Neural cell (in vitro differentiated cells): ENCODE results near the gene NOG. TPM values are rescaled to one million over a fixed set of nuclear protein-coding genes. Genes with fewer than 3 reads are reported as not detected.

Experiments used
- H2AFZ ChIP-seq: fragments of 200-600, 300-800 bp; sonication (generic), shearing (Covaris generic); 2 replicates; pipeline ENCODE4 v1.6.0; 2014; ENCODE audit warnings: low read depth, mild to moderate bottlenecking, antibody characterized with exemption, low read length, moderate library complexity
- H3F3A ChIP-seq: fragments of 200-600 bp; shearing (Covaris generic); 2 replicates; pipeline ENCODE4 v1.6.1; 2016; ENCODE audit warnings: mild to moderate bottlenecking, moderate library complexity, mixed read lengths, antibody characterized with exemption, low read length; ENCODE audit not compliant: insufficient read depth, poor library complexity, severe bottlenecking
- H3K27ac ChIP-seq: fragments of 200-600, 300-800 bp; sonication (generic), shearing (Covaris generic); 2 replicates; pipeline ENCODE4 v1.5.1; 2014; ENCODE audit warnings: mild to moderate bottlenecking, low read length, moderate library complexity
- H3K27me3 ChIP-seq: fragments of 300-800, 200-600 bp; sonication (generic), shearing (Covaris generic); 2 replicates; pipeline ENCODE4 v1.6.0; 2014; ENCODE audit warnings: mild to moderate bottlenecking, low read depth, low read length, moderate library complexity; ENCODE audit not compliant: insufficient read depth
- H3K36me3 ChIP-seq: fragments of 300-800, 200-600 bp; sonication (generic), shearing (Covaris generic); 2 replicates; pipeline ENCODE4 v1.5.1; 2014; ENCODE audit warnings: mild to moderate bottlenecking, antibody characterized with exemption, low read length, moderate library complexity; ENCODE audit not compliant: insufficient read depth
- H3K4me2 ChIP-seq: fragments of 300-800, 200-600 bp; sonication (generic), shearing (Covaris generic); 2 replicates; pipeline ENCODE4 v1.6.0; 2014; ENCODE audit warnings: mild to moderate bottlenecking, low read length
- H3K4me3 ChIP-seq: fragments of 300-800, 200-600 bp; sonication (generic), shearing (Covaris generic); 2 replicates; pipeline ENCODE4 v1.5.1; 2014; ENCODE audit warnings: mild to moderate bottlenecking, low read length, moderate library complexity
- H3K79me2 ChIP-seq: fragments of 200-600 bp; shearing (Covaris generic); replicated peaks from 2 replicates; pipeline ENCODE4 v1.6.0; 2014; ENCODE audit warnings: mild to moderate bottlenecking, low read length, moderate library complexity; ENCODE audit not compliant: insufficient read depth
- H3K9ac ChIP-seq: fragments of 300-800, 200-600 bp; sonication (generic), shearing (Covaris generic); 2 replicates; pipeline ENCODE4 v1.6.1; 2016; ENCODE audit warnings: mild to moderate bottlenecking, low read length, mixed read lengths
- H3K9me2 ChIP-seq: fragments of 200-600 bp; shearing (Covaris generic); 2 replicates; pipeline ENCODE4 v1.6.1; 2016; ENCODE audit warnings: mild to moderate bottlenecking, low read length, mixed read lengths; ENCODE audit not compliant: insufficient read depth
- H3K9me3 ChIP-seq: fragments of 200-600, 300-800 bp; sonication (generic), shearing (Covaris generic); 2 replicates; pipeline ENCODE4 v1.6.1; 2016; ENCODE audit warnings: mild to moderate bottlenecking, mixed run types, low read length, moderate library complexity, mixed read lengths
- H4K20me1 ChIP-seq: fragments of 200-600 bp; shearing (Covaris generic); 2 replicates; pipeline ENCODE4 v1.6.1; 2016; ENCODE audit warnings: mild to moderate bottlenecking, mixed run types; ENCODE audit not compliant: insufficient read depth
- CTCF ChIP-seq: fragments of 450-650 bp; IDR thresholded peaks from 2 replicates; pipeline ENCODE4 v1.5.1; 2014; ENCODE audit warnings: antibody characterized with exemption, mild to moderate bottlenecking, moderate library complexity; ENCODE audit not compliant: poor library complexity, severe bottlenecking
- EP300 ChIP-seq: fragments of 450-650 bp; conservative IDR thresholded peaks from 2 replicates; pipeline ENCODE4 v1.6.1; 2014; ENCODE audit warnings: antibody characterized with exemption, mild to moderate bottlenecking, moderate library complexity; ENCODE audit not compliant: poor library complexity, severe bottlenecking
- EZH2 ChIP-seq: fragments of 200-600, 300-800 bp; shearing (Covaris generic), sonication (generic); IDR thresholded peaks from 2 replicates; pipeline ENCODE4 v1.6.1; 2014; ENCODE audit warnings: antibody characterized with exemption, low read length, borderline replicate concordance, mild to moderate bottlenecking; ENCODE audit not compliant: insufficient read depth, poor library complexity, severe bottlenecking
- MXI1 ChIP-seq: fragments of 450-650 bp; conservative IDR thresholded peaks from 2 replicates; pipeline ENCODE4 v1.6.1; 2014; ENCODE audit warnings: antibody characterized with exemption, mild to moderate bottlenecking; ENCODE audit not compliant: poor library complexity, severe bottlenecking
- POLR2AphosphoS5 ChIP-seq: IDR thresholded peaks from 2 replicates; pipeline ENCODE4 v1.6.1; 2012
- RAD21 ChIP-seq: fragments of 450-650 bp; conservative IDR thresholded peaks from 2 replicates; pipeline ENCODE4 v1.6.1; 2014; ENCODE audit warnings: antibody characterized with exemption, mild to moderate bottlenecking, moderate library complexity
- SMC3 ChIP-seq: fragments of 450-650 bp; conservative IDR thresholded peaks from 2 replicates; pipeline ENCODE4 v1.6.1; 2014; ENCODE audit warnings: antibody characterized with exemption, mild to moderate bottlenecking, moderate library complexity; ENCODE audit not compliant: poor library complexity
- TAF1 ChIP-seq: IDR thresholded peaks from 2 replicates; pipeline ENCODE4 v1.6.1; 2012; ENCODE audit warnings: low read depth
- polyA plus RNA-seq: library from polyadenylated mRNA; depleted of rRNA; stranded (reverse); fragments of >200 nt; gene quantifications from 2 replicates; pipeline ENCODE4 v1.2.3, GENCODE V29; 2014
- TF ChIP-seq, protein P1 (sequence below): IDR thresholded peaks from 2 replicates; pipeline ENCODE4 v1.6.1; 2012; ENCODE audit warnings: borderline replicate concordance

The NOG gene
- polyA plus RNA-seq, 1 donor from 2014 or later: 0.82 TPM

DNA sequence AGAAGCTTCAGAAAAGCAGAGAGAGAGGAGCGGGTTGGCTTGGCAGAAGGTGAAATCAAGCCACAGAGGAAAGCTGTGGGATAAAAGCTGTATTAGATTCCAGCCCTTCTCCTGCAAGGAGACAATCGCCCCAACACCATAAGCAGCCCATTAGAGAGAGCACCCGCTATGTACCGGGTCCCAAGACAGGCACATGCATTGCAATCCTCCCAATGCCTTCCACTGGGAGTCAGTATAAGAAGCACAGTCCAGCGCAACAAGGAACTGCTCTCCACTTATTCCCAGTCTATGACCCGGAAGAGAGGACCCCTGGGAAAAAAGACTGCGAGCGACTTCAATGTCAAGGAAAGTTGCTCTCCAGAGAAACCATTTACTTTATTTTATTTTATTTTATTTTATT, 43.8 kb downstream of the NOG start:
- no peaks in the 10 kb centered on the region for H3K9me2 ChIP-seq
- no peak overlapping the region for H3K4me3 ChIP-seq
- H3K36me3 ChIP-seq: no peaks in the 10 kb centered on the region
- no peak overlapping the region for H3K27ac ChIP-seq
- H2AFZ ChIP-seq: no peak overlapping the region
- H3F3A ChIP-seq: no peaks in the 10 kb centered on the region
- no peaks in the 10 kb centered on the region for H3K27me3 ChIP-seq
- TF ChIP-seq TAF1 (no peak), POLR2AphosphoS5 (no peak), MXI1 (no peak), EP300 (no peak), CTCF (no peak), SMC3 (no peak), RAD21 (no peak), EZH2 (no peak)
- TF ChIP-seq, protein P1, sequence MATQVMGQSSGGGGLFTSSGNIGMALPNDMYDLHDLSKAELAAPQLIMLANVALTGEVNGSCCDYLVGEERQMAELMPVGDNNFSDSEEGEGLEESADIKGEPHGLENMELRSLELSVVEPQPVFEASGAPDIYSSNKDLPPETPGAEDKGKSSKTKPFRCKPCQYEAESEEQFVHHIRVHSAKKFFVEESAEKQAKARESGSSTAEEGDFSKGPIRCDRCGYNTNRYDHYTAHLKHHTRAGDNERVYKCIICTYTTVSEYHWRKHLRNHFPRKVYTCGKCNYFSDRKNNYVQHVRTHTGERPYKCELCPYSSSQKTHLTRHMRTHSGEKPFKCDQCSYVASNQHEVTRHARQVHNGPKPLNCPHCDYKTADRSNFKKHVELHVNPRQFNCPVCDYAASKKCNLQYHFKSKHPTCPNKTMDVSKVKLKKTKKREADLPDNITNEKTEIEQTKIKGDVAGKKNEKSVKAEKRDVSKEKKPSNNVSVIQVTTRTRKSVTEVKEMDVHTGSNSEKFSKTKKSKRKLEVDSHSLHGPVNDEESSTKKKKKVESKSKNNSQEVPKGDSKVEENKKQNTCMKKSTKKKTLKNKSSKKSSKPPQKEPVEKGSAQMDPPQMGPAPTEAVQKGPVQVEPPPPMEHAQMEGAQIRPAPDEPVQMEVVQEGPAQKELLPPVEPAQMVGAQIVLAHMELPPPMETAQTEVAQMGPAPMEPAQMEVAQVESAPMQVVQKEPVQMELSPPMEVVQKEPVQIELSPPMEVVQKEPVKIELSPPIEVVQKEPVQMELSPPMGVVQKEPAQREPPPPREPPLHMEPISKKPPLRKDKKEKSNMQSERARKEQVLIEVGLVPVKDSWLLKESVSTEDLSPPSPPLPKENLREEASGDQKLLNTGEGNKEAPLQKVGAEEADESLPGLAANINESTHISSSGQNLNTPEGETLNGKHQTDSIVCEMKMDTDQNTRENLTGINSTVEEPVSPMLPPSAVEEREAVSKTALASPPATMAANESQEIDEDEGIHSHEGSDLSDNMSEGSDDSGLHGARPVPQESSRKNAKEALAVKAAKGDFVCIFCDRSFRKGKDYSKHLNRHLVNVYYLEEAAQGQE: no peak
- H4K20me1 ChIP-seq: no peaks in the 10 kb centered on the region
- H3K79me2 ChIP-seq: no peaks in the 10 kb centered on the region
- H3K9ac ChIP-seq: no peak overlapping the region
- no peaks in the 10 kb centered on the region for H3K9me3 ChIP-seq
- H3K4me2 ChIP-seq: no peak overlapping the region

- Histone ChIP-seq H2AFZ (no peak overlapping the region), H3K4me3 (no peak overlapping the region), H3K4me2 (no peak overlapping the region), H3K9ac (no peak overlapping the region), H3K79me2 (no peaks in the 10 kb centered on the region), H3K9me2 (no peaks in the 10 kb centered on the region), H3K9me3 (no peaks in the 10 kb centered on the region), H3K27ac (no peak overlapping the region), H3F3A (no peaks in the 10 kb centered on the region), H3K36me3 (no peaks in the 10 kb centered on the region), H4K20me1 (no peaks in the 10 kb centered on the region), H3K27me3 (no peaks in the 10 kb centered on the region)
- no peak for TF ChIP-seq CTCF
- TF ChIP-seq RAD21: no peak
- no peak for TF ChIP-seq EP300
- no peak for TF ChIP-seq SMC3
- TF ChIP-seq, protein P1: no peak
- no peak for TF ChIP-seq EZH2
- no peak for TF ChIP-seq TAF1
- TF ChIP-seq MXI1: no peak
- no peak for TF ChIP-seq POLR2AphosphoS5
Measured at GRCh38 chr17:56638591-56639051, 45.1 kb downstream of the NOG start.
